ENCODE measurements around the gene PMPCB. TPM values are rescaled to one million over a fixed set of nuclear protein-coding genes. Genes with fewer than 3 reads are reported as not detected.

The PMPCB gene
- polyA plus RNA-seq, 3 donors: 91.8 to 103 (median 97.0) TPM

Other genes with a start within 250 kb of the PMPCB start
- gene FBXL13, start 222.6 kb upstream of the PMPCB start, polyA plus RNA-seq (ENCODE audit: insufficient read length in 3 of 3): 1 to 10 TPM; 1.8 to 4.1 (median 3.5) TPM
- gene ARMC10, start 222.3 kb upstream of the PMPCB start, polyA plus RNA-seq (ENCODE audit: insufficient read length in 3 of 3): 10 to 100 TPM; 48.4 to 56.4 (median 53.6) TPM
- gene NAPEPLD, start 148.3 kb upstream of the PMPCB start, polyA plus RNA-seq (ENCODE audit: insufficient read length in 3 of 3): 10 to 100 TPM; 28.7 to 48.6 (median 45.2) TPM
- gene DNAJC2, start 47.3 kb downstream of the PMPCB start, polyA plus RNA-seq (ENCODE audit: insufficient read length in 3 of 3): 10 to 100 TPM; 43.8 to 44.4 (median 44.0) TPM
- 100 to 1,000 TPM; 107 to 119 (median 112) TPM for gene PSMC2, start 50.2 kb downstream of the PMPCB start, polyA plus RNA-seq (ENCODE audit: insufficient read length in 3 of 3)
- gene SLC26A5, start 148.8 kb downstream of the PMPCB start, polyA plus RNA-seq (ENCODE audit: insufficient read length in 3 of 3): under 1 TPM; 0.09 to 0.81 (median 0.51) TPM